ENCODE data around the gene C7.
A peak's percentile ranks its signal among the peaks of the same experiment; 100 is the strongest.
"Not testable (repeated sequence)": the region's sequence is repeated elsewhere in the genome, so short reads cannot be mapped to it uniquely, and the experiment has no call there.

Gene C7

DNA sequence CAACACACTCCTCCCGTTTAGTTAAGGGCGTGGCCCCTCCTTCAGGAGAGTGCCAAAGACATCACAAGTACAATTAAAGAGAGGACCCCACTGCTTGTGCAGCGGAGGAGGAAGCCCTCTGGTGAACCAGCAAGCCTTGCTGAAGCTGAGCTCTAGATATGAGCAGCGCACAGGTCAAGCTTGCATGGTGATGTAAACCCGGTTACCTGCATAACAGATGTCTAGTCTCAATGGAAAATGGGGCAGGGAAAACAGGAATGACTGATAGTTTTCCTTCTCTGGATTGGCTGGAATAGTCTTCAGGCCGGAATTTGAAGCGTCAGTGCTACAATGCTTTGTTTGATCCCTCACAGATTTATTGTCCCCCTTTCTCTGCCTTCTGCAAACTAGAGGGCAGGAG, 95.6 kb downstream of the C7 start:
- no peak for DNase-seq (ENCODE audit: low read depth)
- TF ChIP-seq, protein P1, sequence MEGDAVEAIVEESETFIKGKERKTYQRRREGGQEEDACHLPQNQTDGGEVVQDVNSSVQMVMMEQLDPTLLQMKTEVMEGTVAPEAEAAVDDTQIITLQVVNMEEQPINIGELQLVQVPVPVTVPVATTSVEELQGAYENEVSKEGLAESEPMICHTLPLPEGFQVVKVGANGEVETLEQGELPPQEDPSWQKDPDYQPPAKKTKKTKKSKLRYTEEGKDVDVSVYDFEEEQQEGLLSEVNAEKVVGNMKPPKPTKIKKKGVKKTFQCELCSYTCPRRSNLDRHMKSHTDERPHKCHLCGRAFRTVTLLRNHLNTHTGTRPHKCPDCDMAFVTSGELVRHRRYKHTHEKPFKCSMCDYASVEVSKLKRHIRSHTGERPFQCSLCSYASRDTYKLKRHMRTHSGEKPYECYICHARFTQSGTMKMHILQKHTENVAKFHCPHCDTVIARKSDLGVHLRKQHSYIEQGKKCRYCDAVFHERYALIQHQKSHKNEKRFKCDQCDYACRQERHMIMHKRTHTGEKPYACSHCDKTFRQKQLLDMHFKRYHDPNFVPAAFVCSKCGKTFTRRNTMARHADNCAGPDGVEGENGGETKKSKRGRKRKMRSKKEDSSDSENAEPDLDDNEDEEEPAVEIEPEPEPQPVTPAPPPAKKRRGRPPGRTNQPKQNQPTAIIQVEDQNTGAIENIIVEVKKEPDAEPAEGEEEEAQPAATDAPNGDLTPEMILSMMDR (IDR thresholded peaks at IDR 0.05; ENCODE audit: insufficient read depth, low read depth, low read length, missing control alignments) = no peak
- no peak overlapping the region for H3K4me3 ChIP-seq (ENCODE audit: low read length)

DNA sequence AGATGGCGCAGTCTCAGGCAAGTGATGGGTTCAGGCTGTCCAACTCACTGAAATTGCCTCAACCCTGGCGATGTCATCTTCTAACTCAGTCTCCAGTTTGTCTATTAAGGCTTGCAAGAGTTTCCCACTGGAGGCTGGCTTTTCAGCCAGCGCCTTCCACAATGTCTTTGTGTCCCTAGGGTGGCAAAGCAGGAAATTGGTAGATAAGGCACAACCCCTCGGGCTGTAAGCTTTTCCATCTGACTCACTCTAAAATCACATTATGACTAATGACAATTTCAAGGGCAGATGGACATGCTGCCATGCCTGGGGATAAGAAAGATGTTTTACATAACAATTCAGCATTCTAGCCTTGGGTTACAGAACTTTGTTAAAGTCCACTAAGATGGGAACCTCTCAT, 99.9 kb downstream of the C7 start:
- TF ChIP-seq, protein P1 (IDR thresholded peaks at IDR 0.05; ENCODE audit: insufficient read depth, low read depth, low read length, missing control alignments) = no peak
- peak; percentile 84 for DNase-seq (ENCODE audit: low read depth)
- H3K4me3 ChIP-seq (ENCODE audit: low read length) = no peak overlapping the region

DNA sequence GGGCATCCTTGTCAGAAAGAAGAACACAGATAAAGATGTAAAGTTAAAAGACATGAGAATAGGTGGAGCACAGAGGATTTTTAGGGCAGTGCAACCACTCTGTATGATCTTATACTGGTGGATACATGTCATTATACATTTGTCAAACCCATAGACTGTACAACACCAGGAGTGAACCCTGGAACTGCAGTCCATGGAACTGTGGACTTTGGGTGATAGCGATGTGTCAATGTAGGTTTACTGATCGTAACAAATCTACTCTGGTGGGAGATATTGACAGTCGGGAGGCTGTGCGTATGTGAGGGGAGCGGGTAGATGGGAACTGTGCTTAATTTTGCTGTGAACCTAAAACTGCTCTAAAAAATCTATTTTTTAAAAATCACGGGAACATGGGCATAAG, 101.3 kb downstream of the C7 start:
- TF ChIP-seq, protein P1 (IDR thresholded peaks at IDR 0.05; ENCODE audit: insufficient read depth, low read depth, low read length, missing control alignments) = no peak
- no peak for DNase-seq (ENCODE audit: low read depth)
- H3K4me3 ChIP-seq (ENCODE audit: low read length) = no peak overlapping the region

DNA sequence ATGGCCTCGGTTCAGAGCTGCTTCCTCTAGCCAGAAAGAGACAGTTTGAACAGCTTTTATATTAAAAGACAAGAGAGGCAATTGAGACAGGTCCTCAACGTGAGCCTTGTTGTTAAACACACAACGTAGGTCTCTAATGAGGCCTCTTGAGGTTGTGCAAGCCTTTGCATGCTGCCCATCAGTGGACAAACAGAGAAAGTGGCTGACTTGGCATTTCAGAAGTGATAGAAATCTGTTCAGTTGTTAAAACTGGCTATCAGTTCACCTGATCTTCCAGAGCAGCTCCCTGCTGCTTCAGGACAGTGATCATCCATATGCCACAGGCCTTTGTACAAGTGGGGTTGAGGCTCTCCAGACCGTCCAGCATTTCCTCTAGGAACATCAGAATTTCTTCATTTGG, 103.0 kb downstream of the C7 start:
- H3K4me3 ChIP-seq (ENCODE audit: low read length) = no peak overlapping the region
- DNase-seq (ENCODE audit: low read depth) = no peak
- TF ChIP-seq, protein P1 (IDR thresholded peaks at IDR 0.05; ENCODE audit: insufficient read depth, low read depth, low read length, missing control alignments) = no peak

DNA sequence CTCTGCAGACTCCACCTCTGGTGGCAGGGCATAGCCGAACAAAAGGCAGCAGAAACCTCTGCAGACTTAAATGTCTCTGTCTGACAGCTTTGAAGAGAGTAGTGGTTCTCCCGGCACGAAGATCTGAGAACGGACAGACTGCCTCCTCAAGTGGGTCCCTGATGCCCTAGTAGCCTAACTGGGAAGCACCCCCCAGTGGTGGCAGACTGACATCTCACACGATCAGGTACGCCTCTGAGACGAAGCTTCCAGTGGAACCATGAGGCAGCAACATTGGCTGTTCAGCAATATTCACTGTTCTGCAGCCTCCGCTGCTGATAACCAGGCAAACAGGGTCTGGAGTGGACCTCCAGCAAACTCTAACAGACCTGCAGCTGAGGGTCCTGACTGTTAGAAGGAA, 113.3 kb downstream of the C7 start:
- not testable (repeated sequence) for H3K4me3 ChIP-seq (ENCODE audit: low read length); DNase-seq (ENCODE audit: low read depth)

All from epithelial cell of esophagus (primary cell).